ENCODE data around the gene C6orf89.
"Not testable (repeated sequence)": the region's sequence is repeated elsewhere in the genome, so short reads cannot be mapped to it uniquely, and the experiment has no call there.

The C6orf89 gene

GRCh38 chr6:36930483-36930882 lies 44.7 kb downstream of the C6orf89 start:
- no peak for DNase-seq
- ATAC-seq (replicated peaks), result no peak
- no peaks in the 10 kb centered on the region for H3K9me3 Mint-ChIP-seq
- peaks cover 4 to 10% of the 10 kb centered on the region in 2 donors for H3K36me3 Mint-ChIP-seq
- H3K4me3 Mint-ChIP-seq, result no peak overlapping the region
- H3K27ac Mint-ChIP-seq, result no peak overlapping the region
- peaks cover 7 to 8% of the 10 kb centered on the region in 2 donors for H3K4me1 Mint-ChIP-seq
- H3K27me3 Mint-ChIP-seq, result no peaks in the 10 kb centered on the region

- peaks cover 0 to 6% of the 10 kb centered on the region in 2 donors for H3K4me1 Mint-ChIP-seq
- no peaks in the 10 kb centered on the region for H3K27me3 Mint-ChIP-seq
- H3K4me3 Mint-ChIP-seq, result no peak overlapping the region
- ATAC-seq (replicated peaks) (no peak), DNase-seq (no peak)
- H3K9me3 Mint-ChIP-seq, result no peaks in the 10 kb centered on the region
- no peak overlapping the region for H3K27ac Mint-ChIP-seq
- H3K36me3 Mint-ChIP-seq, result no peaks in the 10 kb centered on the region
Observed at GRCh38 chr6:36933102-36933501, 47.4 kb downstream of the C6orf89 start.

GRCh38 chr6:36933519-36933918 lies 47.8 kb downstream of the C6orf89 start:
- Mint-ChIP-seq H3K27me3 (no peaks in the 10 kb centered on the region), H3K9me3 (no peaks in the 10 kb centered on the region), H3K4me3 (no peak overlapping the region), H3K27ac (no peak overlapping the region), H3K36me3 (no peaks in the 10 kb centered on the region), H3K4me1 (peaks cover 0 to 6% of the 10 kb centered on the region in 2 donors)
- ATAC-seq (replicated peaks) (no peak), DNase-seq (no peak)

GRCh38 chr6:36934901-36935300 lies 49.1 kb downstream of the C6orf89 start:
- H3K36me3 Mint-ChIP-seq, result no peaks in the 10 kb centered on the region
- H3K27ac Mint-ChIP-seq, result no peak overlapping the region
- ATAC-seq (replicated peaks) (no peak), DNase-seq (no peak)
- no peak overlapping the region for H3K4me3 Mint-ChIP-seq
- no peaks in the 10 kb centered on the region for H3K9me3 Mint-ChIP-seq
- peaks cover 10 to 11% of the 10 kb centered on the region in 2 donors for H3K27me3 Mint-ChIP-seq
- peaks cover 0 to 6% of the 10 kb centered on the region in 2 donors for H3K4me1 Mint-ChIP-seq

- peaks cover 17 to 19% of the 10 kb centered on the region in 2 donors for H3K27me3 Mint-ChIP-seq
- ATAC-seq (replicated peaks) (no peak), DNase-seq (no peak)
- no peak overlapping the region for H3K27ac Mint-ChIP-seq
- peaks cover 0 to 6% of the 10 kb centered on the region in 2 donors for H3K4me1 Mint-ChIP-seq
- no peak overlapping the region for H3K4me3 Mint-ChIP-seq
- no peaks in the 10 kb centered on the region for H3K36me3 Mint-ChIP-seq
- H3K9me3 Mint-ChIP-seq, result no peaks in the 10 kb centered on the region
Observed at GRCh38 chr6:36936824-36937223, 51.1 kb downstream of the C6orf89 start.

- H3K36me3 Mint-ChIP-seq, result no peaks in the 10 kb centered on the region
- H3K27me3 Mint-ChIP-seq, result peaks cover 17 to 19% of the 10 kb centered on the region in 2 donors
- no peak overlapping the region for H3K4me3 Mint-ChIP-seq
- DNase-seq, result no peak
- no peaks in the 10 kb centered on the region for H3K9me3 Mint-ChIP-seq
- no peak overlapping the region for H3K27ac Mint-ChIP-seq
- ATAC-seq (replicated peaks), result no peak
- H3K4me1 Mint-ChIP-seq, result peaks cover 0 to 6% of the 10 kb centered on the region in 2 donors
Observed at GRCh38 chr6:36937896-36938295, 52.1 kb downstream of the C6orf89 start.

- no peak for ATAC-seq (replicated peaks)
- Mint-ChIP-seq H3K27ac (no peak overlapping the region), H3K9me3 (no peaks in the 10 kb centered on the region), H3K4me1 (peaks cover 3 to 10% of the 10 kb centered on the region in 2 donors), H3K27me3 (peaks cover 17 to 19% of the 10 kb centered on the region in 2 donors), H3K4me3 (no peak overlapping the region), H3K36me3 (no peaks in the 10 kb centered on the region)
- no peak for DNase-seq
Observed at GRCh38 chr6:36938536-36938935, 52.8 kb downstream of the C6orf89 start.

- not testable (repeated sequence) for H3K9me3 Mint-ChIP-seq; H3K36me3 Mint-ChIP-seq; DNase-seq; H3K27ac Mint-ChIP-seq; ATAC-seq (replicated peaks); H3K4me3 Mint-ChIP-seq
- H3K27me3 Mint-ChIP-seq, result peaks cover 17 to 19% of the 10 kb centered on the region in 2 donors
- H3K4me1 Mint-ChIP-seq, result peaks cover 6 to 13% of the 10 kb centered on the region in 2 donors
Observed at GRCh38 chr6:36939005-36939404, 53.3 kb downstream of the C6orf89 start.

- H3K4me1 Mint-ChIP-seq, result peaks cover 11 to 21% of the 10 kb centered on the region in 2 donors
- no peak overlapping the region for H3K27ac Mint-ChIP-seq
- H3K9me3 Mint-ChIP-seq, result no peaks in the 10 kb centered on the region
- DNase-seq (no peak), ATAC-seq (replicated peaks) (no peak)
- H3K36me3 Mint-ChIP-seq, result no peaks in the 10 kb centered on the region
- H3K27me3 Mint-ChIP-seq, result peaks cover 17 to 19% of the 10 kb centered on the region in 2 donors
- no peak overlapping the region for H3K4me3 Mint-ChIP-seq
Observed at GRCh38 chr6:36940027-36940426, 54.3 kb downstream of the C6orf89 start.

GRCh38 chr6:36941561-36941960 lies 55.8 kb downstream of the C6orf89 start:
- not testable (repeated sequence) for ATAC-seq (replicated peaks)

GRCh38 chr6:36942329-36942728 lies 56.6 kb downstream of the C6orf89 start:
- not testable (repeated sequence) for H3K4me3 Mint-ChIP-seq; H3K9me3 Mint-ChIP-seq; H3K27ac Mint-ChIP-seq; H3K36me3 Mint-ChIP-seq; DNase-seq; ATAC-seq (replicated peaks)
- Mint-ChIP-seq H3K27me3 (peaks cover 17 to 19% of the 10 kb centered on the region in 2 donors), H3K4me1 (peaks cover 12 to 16% of the 10 kb centered on the region in 2 donors)

More at GRCh38 chr6:36941561-36941960, 55.8 kb downstream of the C6orf89 start:
- H3K27ac Mint-ChIP-seq, H3K4me3 Mint-ChIP-seq, DNase-seq, H3K9me3 Mint-ChIP-seq, H3K36me3 Mint-ChIP-seq: not testable (repeated sequence)
- peaks cover 11 to 16% of the 10 kb centered on the region in 2 donors for H3K4me1 Mint-ChIP-seq
- peaks cover 17 to 19% of the 10 kb centered on the region in 2 donors for H3K27me3 Mint-ChIP-seq

GRCh38 chr6:36944650-36945049 lies 58.9 kb downstream of the C6orf89 start:
- ATAC-seq (replicated peaks) (no peak), DNase-seq (no peak)
- H3K9me3 Mint-ChIP-seq, result no peaks in the 10 kb centered on the region
- no peak overlapping the region for H3K4me3 Mint-ChIP-seq
- H3K27ac Mint-ChIP-seq, result no peak overlapping the region
- peaks cover 17 to 21% of the 10 kb centered on the region in 2 donors for H3K4me1 Mint-ChIP-seq
- H3K36me3 Mint-ChIP-seq, result no peaks in the 10 kb centered on the region
- peaks cover 9 to 10% of the 10 kb centered on the region in 2 donors for H3K27me3 Mint-ChIP-seq

GRCh38 chr6:36945301-36945700 lies 59.5 kb downstream of the C6orf89 start:
- Mint-ChIP-seq H3K36me3 (no peaks in the 10 kb centered on the region), H3K4me1 (peaks cover 17 to 21% of the 10 kb centered on the region in 2 donors), H3K4me3 (no peak overlapping the region), H3K9me3 (no peaks in the 10 kb centered on the region), H3K27me3 (peaks cover 3 to 4% of the 10 kb centered on the region in 2 donors), H3K27ac (no peak overlapping the region)
- ATAC-seq (replicated peaks), result no peak
- DNase-seq, result no peak

GRCh38 chr6:36946526-36946925 lies 60.8 kb downstream of the C6orf89 start:
- Mint-ChIP-seq H3K27me3 (no peaks in the 10 kb centered on the region), H3K27ac (no peak overlapping the region), H3K4me1 (peaks cover 17 to 21% of the 10 kb centered on the region in 2 donors), H3K9me3 (no peaks in the 10 kb centered on the region), H3K36me3 (no peaks in the 10 kb centered on the region), H3K4me3 (no peak overlapping the region)
- no peak for DNase-seq
- no peak for ATAC-seq (replicated peaks)

GRCh38 chr6:36947570-36948351 lies 62.0 kb downstream of the C6orf89 start:
- DNase-seq (no peak), ATAC-seq (replicated peaks) (peak; percentile 69 to 75)
- H3K4me3 Mint-ChIP-seq, result no peak overlapping the region
- peaks cover 17 to 21% of the 10 kb centered on the region in 2 donors for H3K4me1 Mint-ChIP-seq
- H3K36me3 Mint-ChIP-seq, result no peaks in the 10 kb centered on the region
- H3K27ac Mint-ChIP-seq, result peak overlapping the region; percentile 74
- no peaks in the 10 kb centered on the region for H3K9me3 Mint-ChIP-seq
- H3K27me3 Mint-ChIP-seq, result no peaks in the 10 kb centered on the region

All from stimulated activated naive B cell treated with anti-CD40 and anti-IgM and Interleukin-4, amounts not matched to agents 10 μg/mL and 1 μg/mL and 100 μg/mL, for 72 hours (primary cell).